ENCODE results near the gene MAP3K12.
A peak's percentile ranks its signal among the peaks of the same experiment; 100 is the strongest.

MAP3K12 gene

GRCh38 chr12:53492188-53492587 lies 7.1 kb downstream of the MAP3K12 start:
- DNase-seq: no peak

- no peak for DNase-seq
These were observed 9.9 kb downstream of the MAP3K12 start for GRCh38 chr12:53489242-53489864.

GRCh38 chr12:53486736-53487487 lies 12.3 kb downstream of the MAP3K12 start:
- no peak for DNase-seq

DNA sequence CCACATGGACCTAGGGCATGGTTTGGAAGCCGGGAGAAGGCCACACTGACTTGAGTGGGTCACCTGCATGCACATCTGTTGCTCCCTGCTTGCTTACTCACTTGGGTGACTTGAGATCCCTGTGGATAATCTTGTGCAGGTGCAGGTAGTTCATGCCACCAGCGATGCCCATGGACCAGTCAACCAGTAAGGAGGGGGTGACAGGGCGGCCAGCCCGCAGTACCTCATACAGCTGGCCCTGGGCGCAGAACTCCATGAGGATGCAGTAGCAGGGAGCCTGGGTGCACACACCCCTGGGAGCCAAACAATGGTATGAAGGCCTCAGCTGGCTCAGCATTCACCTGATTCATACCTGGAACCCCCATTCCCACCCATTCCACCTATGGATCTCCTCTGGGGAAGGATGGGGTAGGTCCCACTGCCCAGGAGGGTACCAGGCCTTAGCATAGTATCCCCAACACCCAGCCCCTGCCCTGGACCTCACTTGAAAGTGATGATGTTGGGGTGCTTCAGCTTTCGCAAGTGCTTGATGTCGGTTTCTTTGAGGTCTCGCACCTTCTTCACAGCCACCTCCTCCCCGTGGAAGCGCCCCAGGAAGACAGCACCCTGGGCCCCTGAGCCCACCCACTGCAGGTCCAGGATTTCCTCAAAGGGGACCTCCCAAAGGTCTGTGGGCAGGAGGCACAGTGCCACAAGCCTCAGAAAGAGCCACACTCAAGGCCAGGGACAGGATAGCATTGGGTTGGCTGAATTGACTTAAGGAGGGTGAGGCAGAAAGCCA lies 13.1 kb downstream of the MAP3K12 start:
- no peak for DNase-seq

GRCh38 chr12:53484686-53485575 lies 14.3 kb downstream of the MAP3K12 start:
- peak; percentile 61 for DNase-seq

DNA sequence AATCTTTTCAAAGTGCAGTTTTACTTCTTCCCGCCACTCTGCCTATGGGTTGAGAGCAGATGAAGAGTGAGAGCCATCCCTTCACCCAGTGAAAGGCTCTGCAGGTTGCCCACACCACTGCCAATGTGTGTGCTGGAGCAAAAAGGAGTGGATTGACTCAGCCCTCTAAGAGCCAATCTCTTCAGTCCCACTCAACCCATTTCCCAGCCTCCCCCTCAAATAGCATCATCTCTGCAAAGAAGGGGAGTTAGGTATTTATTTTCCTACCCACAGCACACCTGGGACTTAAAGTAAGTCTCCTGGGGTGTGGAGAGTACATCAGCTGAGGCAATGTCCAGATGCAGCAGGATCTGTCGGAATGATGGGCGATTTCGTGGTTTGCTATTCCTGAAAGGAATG lies 15.3 kb downstream of the MAP3K12 start:
- no peak for DNase-seq

GRCh38 chr12:53483225-53483978 lies 15.9 kb downstream of the MAP3K12 start:
- no peak for DNase-seq

GRCh38 chr12:53482626-53483168 lies 16.6 kb downstream of the MAP3K12 start:
- DNase-seq: no peak

DNA sequence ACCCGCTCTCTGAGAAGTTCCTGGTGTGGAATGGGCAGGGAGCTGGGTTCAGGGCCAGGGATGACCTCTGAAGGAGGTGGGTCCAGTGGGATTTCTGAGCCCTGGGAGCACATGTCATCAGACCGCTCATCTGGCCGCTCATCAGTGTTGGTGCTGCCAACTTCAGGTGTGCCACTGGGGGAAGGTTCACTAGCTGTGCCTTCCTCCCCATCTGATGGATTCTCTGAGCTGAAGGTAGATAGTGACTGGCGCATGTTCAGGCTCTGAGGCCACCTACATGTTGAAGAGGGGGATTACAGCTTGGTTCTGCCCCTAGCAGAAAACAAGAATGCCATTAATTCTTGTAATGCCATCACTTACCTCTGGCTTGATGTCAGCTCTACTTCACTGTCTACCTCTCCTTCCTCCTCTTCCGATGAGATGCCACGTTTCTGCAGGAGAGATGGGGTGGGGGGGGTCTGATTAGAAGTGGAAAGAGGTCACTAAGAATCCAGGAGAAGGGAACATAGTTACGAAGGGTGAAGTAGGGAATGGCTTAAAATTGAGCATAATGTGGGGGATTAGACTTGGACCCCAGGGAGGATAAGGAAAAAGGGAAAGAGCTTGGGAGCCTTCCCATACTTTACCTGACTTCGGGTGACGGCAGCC lies 17.2 kb downstream of the MAP3K12 start:
- DNase-seq: no peak

- peak; percentile 81 for DNase-seq
These were observed 17.8 kb downstream of the MAP3K12 start for GRCh38 chr12:53481458-53481857.

DNA sequence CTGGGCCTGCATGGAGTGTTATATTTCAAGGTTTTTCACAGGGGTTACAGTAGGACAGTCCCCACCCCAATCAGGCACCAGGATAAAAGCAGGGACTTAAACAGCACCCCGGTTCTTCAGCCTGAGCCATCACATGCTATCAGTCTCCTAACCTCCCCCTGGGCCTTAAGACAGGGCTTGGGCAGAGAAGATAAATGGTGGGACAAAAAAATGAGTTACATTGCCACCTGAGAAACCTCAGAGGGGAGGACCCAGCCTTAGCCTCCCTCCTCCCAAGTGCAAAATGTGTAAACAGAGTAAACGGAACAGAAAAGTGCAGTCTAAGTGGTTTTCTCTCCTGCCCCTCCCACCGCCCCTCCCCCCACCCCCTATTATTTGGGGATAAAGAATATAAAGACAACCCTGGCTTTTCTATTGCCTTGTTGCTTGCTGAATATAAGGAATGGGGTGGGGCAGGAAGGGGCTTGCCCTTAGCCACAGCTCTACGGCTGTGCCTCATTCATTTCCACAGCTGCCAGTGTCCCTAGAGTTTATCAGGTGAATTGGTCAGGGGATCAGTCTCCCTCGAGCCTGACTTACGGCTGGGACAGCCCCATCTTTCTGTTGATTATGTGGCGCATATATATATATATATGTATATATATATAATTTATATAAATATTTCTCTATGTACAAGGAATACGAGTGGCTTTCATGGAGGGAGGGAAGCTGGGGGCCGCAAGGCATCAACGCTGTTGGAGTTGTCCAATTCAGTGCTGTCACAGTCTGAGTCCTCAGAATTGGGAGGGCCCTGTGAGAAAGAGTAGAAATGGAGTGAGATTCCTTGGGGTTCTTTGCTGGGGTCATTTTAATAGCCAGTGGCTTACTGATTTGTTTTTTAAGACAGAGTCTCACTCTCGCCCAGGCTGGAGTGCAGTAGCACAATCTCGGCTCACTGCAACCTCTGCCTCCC lies 18.5 kb downstream of the MAP3K12 start:
- DNase-seq: no peak

DNA sequence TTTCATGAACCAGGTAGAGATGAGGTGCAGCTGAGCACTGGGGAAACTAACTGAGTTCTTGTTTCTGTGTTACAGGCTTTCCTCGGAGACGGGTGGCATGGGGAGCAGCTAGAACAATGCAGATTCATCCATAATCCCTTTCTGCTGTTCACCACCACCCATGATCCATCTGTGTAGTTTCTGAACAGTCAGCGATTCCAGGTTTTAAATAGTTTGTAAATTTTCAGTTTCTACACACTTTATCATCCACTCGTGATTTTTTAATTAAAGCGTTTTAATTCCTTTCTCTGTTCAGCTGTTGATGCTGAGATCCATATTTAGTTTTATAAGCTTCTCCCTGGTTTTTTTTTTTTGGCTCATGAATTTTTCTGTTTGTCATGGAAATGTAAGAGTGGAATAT lies 19.9 kb downstream of the MAP3K12 start:
- no peak for DNase-seq

DNA sequence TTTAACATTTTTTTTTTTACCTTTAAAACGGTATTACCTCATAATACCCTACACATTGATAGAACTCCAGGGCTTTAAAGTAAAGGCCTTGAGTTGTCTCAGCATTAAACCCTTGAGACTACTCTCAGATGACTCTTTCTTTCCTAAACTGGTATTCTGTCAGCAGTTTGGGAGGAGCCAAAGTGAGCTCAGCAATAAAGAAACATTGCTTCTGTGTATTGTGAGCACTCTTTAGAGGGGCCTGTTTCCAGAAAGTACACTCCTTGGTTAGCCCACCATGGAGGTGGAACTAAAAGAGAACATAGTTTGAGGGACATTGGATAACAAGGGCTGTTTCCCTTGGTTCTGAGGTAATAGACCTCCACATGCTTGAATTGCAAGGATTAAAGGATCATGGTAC lies 20.4 kb downstream of the MAP3K12 start:
- no peak for DNase-seq

- DNase-seq: peak; percentile 50
These were observed 22.5 kb downstream of the MAP3K12 start for GRCh38 chr12:53476769-53477209.

GRCh38 chr12:53474819-53475218 lies 24.4 kb downstream of the MAP3K12 start:
- DNase-seq: no peak

- DNase-seq: no peak
These were observed 25.2 kb downstream of the MAP3K12 start for GRCh38 chr12:53474077-53474476.

GRCh38 chr12:53472056-53472582 lies 27.1 kb downstream of the MAP3K12 start:
- no peak for DNase-seq

- no peak for DNase-seq
These were observed 31.0 kb downstream of the MAP3K12 start for GRCh38 chr12:53468282-53468681.

GRCh38 chr12:53467880-53468279 lies 31.4 kb downstream of the MAP3K12 start:
- DNase-seq: no peak

GRCh38 chr12:53467082-53467481 lies 32.2 kb downstream of the MAP3K12 start:
- no peak for DNase-seq

Measured in EL (cell line).